Caki2 (cell line): ENCODE data around the gene AKT1. TPM values are rescaled to one million over a fixed set of nuclear protein-coding genes. Genes with fewer than 3 reads are reported as not detected.

Experiments used
- DNase-seq: peaks from one replicate; pipeline ENCODE4 v3.0.0-alpha.2; 2015; ENCODE audit warnings: low read depth
- in situ Hi-C: cut with HindIII; loops from 2 replicates; pipeline ENCODE4 v1.10.0; 2016; ENCODE audit warnings: low sequenced_read_pairs, low pct_unique_long_range_greater_than_20kb, mixed read lengths
- total RNA-seq: library from RNA; depleted of rRNA; stranded (reverse); fragments of >200 nt; shearing (Covaris generic); gene quantifications from 2 replicates; pipeline ENCODE4 v1.2.3, GENCODE V29; 2014; ENCODE audit warnings: low replicate concordance

AKT1 gene
- total RNA-seq, 1 experiment from 2014 or later = 177 TPM

GRCh38 chr14:104792101-104792884 is 3.3 kb downstream of the AKT1 start:
- no peak for DNase-seq
- in situ Hi-C loops = no loop called here

GRCh38 chr14:104791425-104791824 is 4.1 kb downstream of the AKT1 start:
- no peak for DNase-seq
- in situ Hi-C loops = no loop called here

GRCh38 chr14:104789752-104790743 is 5.5 kb downstream of the AKT1 start:
- DNase-seq = no peak
- in situ Hi-C loops = no loop called here

GRCh38 chr14:104788873-104789663 is 6.5 kb downstream of the AKT1 start:
- DNase-seq = no peak
- in situ Hi-C loops = no loop called here

- in situ Hi-C loops = no loop called here
- DNase-seq = no peak
Observed at GRCh38 chr14:104788161-104788818, 7.3 kb downstream of the AKT1 start.

GRCh38 chr14:104787736-104788135 is 7.8 kb downstream of the AKT1 start:
- in situ Hi-C loops = no loop called here
- DNase-seq = no peak

GRCh38 chr14:104786726-104787675 is 8.5 kb downstream of the AKT1 start:
- DNase-seq = no peak
- in situ Hi-C loops = no loop called here

GRCh38 chr14:104786091-104786586 is 9.4 kb downstream of the AKT1 start:
- in situ Hi-C loops = no loop called here
- DNase-seq = no peak

- in situ Hi-C loops = no loop called here
- DNase-seq = no peak
Observed at GRCh38 chr14:104785708-104786080, 9.9 kb downstream of the AKT1 start.

- in situ Hi-C loops = no loop called here
- DNase-seq = no peak
Observed at GRCh38 chr14:104784846-104785707, 10.5 kb downstream of the AKT1 start.

GRCh38 chr14:104784218-104784568 is 11.4 kb downstream of the AKT1 start:
- DNase-seq = no peak
- in situ Hi-C loops = no loop called here

GRCh38 chr14:104783484-104784217 is 11.9 kb downstream of the AKT1 start:
- in situ Hi-C loops = no loop called here

GRCh38 chr14:104782808-104783139 is 12.8 kb downstream of the AKT1 start:
- in situ Hi-C loops = no loop called here
- no peak for DNase-seq

More at GRCh38 chr14:104783484-104784217, 11.9 kb downstream of the AKT1 start:
- DNase-seq = no peak

GRCh38 chr14:104782086-104782807 is 13.3 kb downstream of the AKT1 start:
- DNase-seq = no peak
- in situ Hi-C loops = no loop called here
